HepG2 (cell line): ENCODE data around the gene INPP5E. TPM values are rescaled to one million over a fixed set of nuclear protein-coding genes. Genes with fewer than 3 reads are reported as not detected.
A peak's percentile ranks its signal among the peaks of the same experiment; 100 is the strongest.

Source experiments
- DMAP1 ChIP-seq: IDR thresholded peaks from 2 replicates; pipeline ENCODE4 v1.6.1; 2016
- ESRRA ChIP-seq: sonication (generic); formaldehyde crosslinking; IDR thresholded peaks from 2 replicates; pipeline ENCODE4 v1.5.1; 2020; ENCODE audit warnings: mild to moderate bottlenecking, low read depth, missing genetic modification reagents
- FOSL2 ChIP-seq: sonication (generic); formaldehyde crosslinking; IDR thresholded peaks from 2 replicates; pipeline ENCODE4 v1.4.0; 2020; ENCODE audit warnings: missing genetic modification reagents
- HES4 ChIP-seq: sonication (generic); formaldehyde crosslinking; IDR thresholded peaks from 2 replicates; pipeline ENCODE4 v1.9.0; 2021; ENCODE audit warnings: mild to moderate bottlenecking, missing genetic modification reagents, borderline replicate concordance
- IKZF5 ChIP-seq: IDR thresholded peaks from 2 replicates; pipeline ENCODE4 v1.6.1; 2018; ENCODE audit warnings: missing genetic modification reagents, mild to moderate bottlenecking, missing compliant biosample characterization
- KMT2B ChIP-seq: IDR thresholded peaks from 2 replicates; pipeline ENCODE4 v1.6.1; 2016; ENCODE audit warnings: missing genetic modification reagents, missing compliant biosample characterization
- MTERF4 ChIP-seq: sonication (generic); formaldehyde crosslinking; IDR thresholded peaks from 2 replicates; pipeline ENCODE4 v1.8.0; 2023; ENCODE audit warnings: mild to moderate bottlenecking, missing genetic modification reagents
- MTF2 ChIP-seq: sonication (generic); formaldehyde crosslinking; IDR thresholded peaks from 2 replicates; pipeline ENCODE4 v1.5.0; 2020; ENCODE audit warnings: missing genetic modification reagents, borderline replicate concordance
- PAF1 ChIP-seq: IDR thresholded peaks from 2 replicates; pipeline ENCODE4 v1.6.1; 2016; ENCODE audit warnings: missing genetic modification reagents, missing compliant biosample characterization
- RELA ChIP-seq: sonication (generic); formaldehyde crosslinking; IDR thresholded peaks from 2 replicates; pipeline ENCODE4 v1.4.0; 2020; ENCODE audit warnings: missing genetic modification reagents
- RORA ChIP-seq: sonication (generic); formaldehyde crosslinking; IDR thresholded peaks from 2 replicates; pipeline ENCODE4 v1.5.0; 2020; ENCODE audit warnings: mild to moderate bottlenecking, missing genetic modification reagents, moderate library complexity
- ZNF230 ChIP-seq: sonication (generic); formaldehyde crosslinking; IDR thresholded peaks from 2 replicates; pipeline ENCODE4 v1.4.0; 2020; ENCODE audit warnings: mild to moderate bottlenecking, missing genetic modification reagents
- ZNF292 ChIP-seq: sonication (generic); formaldehyde crosslinking; IDR thresholded peaks from 2 replicates; pipeline ENCODE4 v1.8.1; 2022; ENCODE audit warnings: mild to moderate bottlenecking, low read depth, missing genetic modification reagents, borderline replicate concordance
- ZNF329 ChIP-seq: sonication (generic); formaldehyde crosslinking; IDR thresholded peaks from 2 replicates; pipeline ENCODE4 v1.9.0; 2021; ENCODE audit warnings: low read depth, mild to moderate bottlenecking, missing genetic modification reagents
- ZNF354B ChIP-seq: sonication (generic); formaldehyde crosslinking; IDR thresholded peaks from 2 replicates; pipeline ENCODE4 v1.8.0; 2022; ENCODE audit warnings: mild to moderate bottlenecking, missing genetic modification reagents
- ZNF451 ChIP-seq: sonication (generic); formaldehyde crosslinking; IDR thresholded peaks from 2 replicates; pipeline ENCODE4 v1.5.0; 2020; ENCODE audit warnings: mild to moderate bottlenecking, missing genetic modification reagents
- ZNF567 ChIP-seq: sonication (generic); formaldehyde crosslinking; IDR thresholded peaks from 2 replicates; pipeline ENCODE4 v1.8.1; 2023; ENCODE audit warnings: mild to moderate bottlenecking, missing genetic modification reagents, borderline replicate concordance
- ZNF614 ChIP-seq: IDR thresholded peaks from 2 replicates; pipeline ENCODE4 v1.6.1; 2018; ENCODE audit warnings: missing biosample characterization, missing genetic modification reagents, inconsistent platforms, borderline replicate concordance
- ZNF710 ChIP-seq: sonication (generic); formaldehyde crosslinking; IDR thresholded peaks from 2 replicates; pipeline ENCODE4 v1.5.0; 2020; ENCODE audit warnings: mild to moderate bottlenecking, missing genetic modification reagents, borderline replicate concordance
- ZNF724P ChIP-seq: sonication (generic); formaldehyde crosslinking; IDR thresholded peaks from 2 replicates; pipeline ENCODE4 v1.8.0; 2022; ENCODE audit warnings: missing genetic modification reagents, borderline replicate concordance
- ZNF766 ChIP-seq: sonication (generic); formaldehyde crosslinking; IDR thresholded peaks from 2 replicates; pipeline ENCODE4 v1.5.0; 2020; ENCODE audit warnings: missing genetic modification reagents, borderline replicate concordance
- ZNF768 ChIP-seq: sonication (generic); formaldehyde crosslinking; IDR thresholded peaks from 2 replicates; pipeline ENCODE4 v1.4.0; 2020; ENCODE audit warnings: missing genetic modification reagents
- ZNF891 ChIP-seq: sonication (generic); formaldehyde crosslinking; IDR thresholded peaks from 2 replicates; pipeline ENCODE4 v1.5.0; 2020; ENCODE audit warnings: mild to moderate bottlenecking, missing genetic modification reagents
- polyA plus RNA-seq, 8 experiments: library from polyadenylated mRNA; depleted of rRNA in 3 of 8; stranded (reverse) in 7 of 8; unstranded in 1 of 8; fragments of >200 nt; fragmentation: Illumina TruSeq in 4 of 8; extraction: Trizol in 4 of 8; gene quantifications; 2 replicates each; pipeline versions ENCODE4 v1.2.1 to v1.2.3, GENCODE V29; 2011 to 2016; ENCODE audit warnings: low read depth in 4 of 8, missing spikeins in 1 of 8, mixed read lengths in 1 of 8; ENCODE audit not compliant: insufficient read depth in 1 of 8
- total RNA-seq, 5 experiments: library from RNA; depleted of rRNA; stranded (reverse); fragments of >200 nt; fragmentation: Illumina TruSeq; extraction: Trizol; gene quantifications; 2 replicates each; pipeline ENCODE4 v1.2.3, GENCODE V29; 2016; ENCODE audit warnings: low read depth in 1 of 5
- TF ChIP-seq, protein P1 (sequence below): sonication (generic); formaldehyde crosslinking; IDR thresholded peaks from 2 replicates; pipeline ENCODE4 v1.4.0; 2020; ENCODE audit warnings: mild to moderate bottlenecking, missing genetic modification reagents

Gene INPP5E
- total and polyA plus RNA-seq, 2 of the 13 experiments (the other 11 are each of a cell fraction or from before 2014, with no cell fraction given) = 5.5 TPM

GRCh38 chr9:136441681-136442245 lies 2.1 kb upstream of the INPP5E start (continued):
- TF ChIP-seq ZNF451 (no peak; the same call in 1 of the 2 replicates), ZNF724P (no peak), KMT2B (CRISPR knock-in tag) (no peak), IKZF5 (0 out of 2 replicates have a peak, but pooled peaks have one; percentile 47), ZNF768 (CRISPR knock-in tag) (no peak), ZNF891 (no peak), RORA (CRISPR knock-in tag) (no peak), ZNF766 (CRISPR knock-in tag) (no peak), ESRRA (CRISPR knock-in tag) (no peak), MTERF4 (CRISPR knock-in tag) (no peak), ZNF292 (no peak), RELA (CRISPR knock-in tag) (no peak), ZNF230 (no peak), MTF2 (CRISPR knock-in tag) (no peak), ZNF710 (CRISPR knock-in tag) (no peak), ZNF329 (no peak), HES4 (no peak), DMAP1 (no peak), PAF1 (CRISPR knock-in tag) (no peak), ZNF614 (CRISPR knock-in tag) (no peak), FOSL2 (CRISPR knock-in tag) (no peak), ZNF567 (CRISPR knock-in tag) (no peak), ZNF354B (no peak)
- TF ChIP-seq, protein P1, sequence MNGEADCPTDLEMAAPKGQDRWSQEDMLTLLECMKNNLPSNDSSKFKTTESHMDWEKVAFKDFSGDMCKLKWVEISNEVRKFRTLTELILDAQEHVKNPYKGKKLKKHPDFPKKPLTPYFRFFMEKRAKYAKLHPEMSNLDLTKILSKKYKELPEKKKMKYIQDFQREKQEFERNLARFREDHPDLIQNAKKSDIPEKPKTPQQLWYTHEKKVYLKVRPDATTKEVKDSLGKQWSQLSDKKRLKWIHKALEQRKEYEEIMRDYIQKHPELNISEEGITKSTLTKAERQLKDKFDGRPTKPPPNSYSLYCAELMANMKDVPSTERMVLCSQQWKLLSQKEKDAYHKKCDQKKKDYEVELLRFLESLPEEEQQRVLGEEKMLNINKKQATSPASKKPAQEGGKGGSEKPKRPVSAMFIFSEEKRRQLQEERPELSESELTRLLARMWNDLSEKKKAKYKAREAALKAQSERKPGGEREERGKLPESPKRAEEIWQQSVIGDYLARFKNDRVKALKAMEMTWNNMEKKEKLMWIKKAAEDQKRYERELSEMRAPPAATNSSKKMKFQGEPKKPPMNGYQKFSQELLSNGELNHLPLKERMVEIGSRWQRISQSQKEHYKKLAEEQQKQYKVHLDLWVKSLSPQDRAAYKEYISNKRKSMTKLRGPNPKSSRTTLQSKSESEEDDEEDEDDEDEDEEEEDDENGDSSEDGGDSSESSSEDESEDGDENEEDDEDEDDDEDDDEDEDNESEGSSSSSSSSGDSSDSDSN = peak; percentile 74
